ENCODE data around the gene TMEM237. TPM values are rescaled to one million over a fixed set of nuclear protein-coding genes. Genes with fewer than 3 reads are reported as not detected.
A peak's percentile ranks its signal among the peaks of the same experiment; 100 is the strongest.

The TMEM237 gene
- total RNA-seq, 1 experiment from 2014 or later, result 32.8 TPM

DNA sequence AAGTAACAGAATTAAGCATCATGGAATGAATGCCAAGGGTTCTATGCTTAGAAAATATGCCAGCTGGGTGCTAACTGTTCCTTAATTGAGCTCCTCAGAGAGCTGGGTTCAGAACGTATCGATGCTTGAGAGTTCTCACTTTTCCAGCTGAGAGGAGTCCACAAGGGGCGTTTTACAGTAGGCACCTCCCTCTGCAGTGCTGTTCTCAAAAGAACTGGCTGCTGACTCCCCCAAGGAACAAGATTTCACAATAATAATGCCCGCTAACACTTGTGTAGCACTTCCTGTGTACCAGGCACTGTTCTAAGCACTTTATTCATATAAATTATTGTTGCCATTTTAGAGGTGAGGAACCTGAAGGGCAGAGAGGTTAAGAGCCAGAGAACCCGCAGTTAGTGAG, 18.1 kb upstream of the TMEM237 start:
- Histone ChIP-seq H3K27me3 (ENCODE audit: low read length) (no peaks in the 10 kb centered on the region), H3K9ac (ENCODE audit: low read length) (no peak overlapping the region), H3K4me2 (ENCODE audit: low read length) (no peak overlapping the region), H3K79me2 (ENCODE audit: low read length) (no peaks in the 10 kb centered on the region), H2AFZ (ENCODE audit: low read length) (no peak overlapping the region), H3F3A (ENCODE audit: low read length, unreplicated experiment) (no peaks in the 10 kb centered on the region), H3K9me2 (replicated peaks; ENCODE audit: low read length) (no peaks in the 10 kb centered on the region), H4K20me1 (ENCODE audit: low read length) (no peaks in the 10 kb centered on the region), H3K9me3 (ENCODE audit: low read length) (no peaks in the 10 kb centered on the region), H3K27ac (ENCODE audit: low read length) (no peak overlapping the region), H3K4me3 (ENCODE audit: low read length) (no peak overlapping the region), H3K36me3 (ENCODE audit: low read depth, low read length) (no peaks in the 10 kb centered on the region), H3K4me1 (ENCODE audit: insufficient read depth, low read length) (peaks cover 6% of the 10 kb centered on the region; the same call in 1 of the 2 replicates)
- POLR2A ChIA-PET (ENCODE audit: unreplicated experiment), result no interaction called here
- intact Hi-C loops (cut with micrococcal nuclease), result no loop called here
- no TSS peak for BruUV-seq (replicated peaks)
- TF ChIP-seq EZH2 (IDR thresholded peaks at IDR 0.05; ENCODE audit: low read length, unreplicated experiment) (no peak), EZH2phosphoT487 (IDR thresholded peaks at IDR 0.05; ENCODE audit: borderline replicate concordance, low read length) (no peak), CTCF (conservative IDR thresholded peaks at IDR 0.05; ENCODE audit: low read depth, low read length) (no peak)
- DNase-seq, result no peak
- no peak for ATAC-seq
- CTCF ChIA-PET, result no interaction called here

DNA sequence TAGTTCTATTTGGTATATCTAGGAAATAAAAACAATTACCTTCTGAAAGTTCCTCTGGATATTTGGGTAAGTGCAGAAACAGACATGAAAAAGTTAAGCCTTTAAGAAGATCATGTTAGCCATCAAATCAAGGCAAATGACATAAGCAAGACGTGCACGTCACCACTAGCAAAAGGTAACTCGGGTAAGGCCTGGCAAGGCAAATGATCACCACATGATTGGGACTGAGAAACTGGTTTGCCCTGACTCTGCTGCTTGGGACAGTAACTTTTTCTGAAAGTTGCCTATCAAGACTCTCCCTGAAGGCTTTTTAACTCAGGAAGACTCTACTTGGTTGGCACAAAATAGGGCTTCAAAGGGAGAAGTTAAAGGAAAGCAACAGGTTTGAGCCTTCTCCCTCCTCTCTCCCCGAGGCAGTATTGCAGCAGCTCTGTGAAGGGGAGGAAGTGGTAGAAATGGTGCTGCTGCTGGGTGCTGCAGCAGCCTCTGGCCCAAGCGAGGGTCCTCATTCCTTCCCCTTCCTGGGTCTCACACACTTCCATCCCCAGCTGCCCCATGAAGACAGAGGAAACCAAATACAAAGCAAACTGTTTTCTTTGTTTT, 17.1 kb upstream of the TMEM237 start:
- H3K36me3 ChIP-seq (ENCODE audit: low read depth, low read length), result no peaks in the 10 kb centered on the region
- no TSS peak for BruUV-seq (replicated peaks)
- no peaks in the 10 kb centered on the region for H3K9me2 ChIP-seq (replicated peaks; ENCODE audit: low read length)
- TF ChIP-seq CTCF (conservative IDR thresholded peaks at IDR 0.05; ENCODE audit: low read depth, low read length) (no peak), EZH2phosphoT487 (IDR thresholded peaks at IDR 0.05; ENCODE audit: borderline replicate concordance, low read length) (no peak), EZH2 (IDR thresholded peaks at IDR 0.05; ENCODE audit: low read length, unreplicated experiment) (no peak)
- H3K9me3 ChIP-seq (ENCODE audit: low read length), result no peaks in the 10 kb centered on the region
- no peak overlapping the region for H3K27ac ChIP-seq (ENCODE audit: low read length)
- no peak for DNase-seq
- POLR2A ChIA-PET (ENCODE audit: unreplicated experiment), result no interaction called here
- no peaks in the 10 kb centered on the region for H3F3A ChIP-seq (ENCODE audit: low read length, unreplicated experiment)
- CTCF ChIA-PET, result no interaction called here
- H2AFZ ChIP-seq (ENCODE audit: low read length), result 0 out of 2 replicates have a peak overlapping the region, but pooled peaks have one; percentile 6
- no peak for ATAC-seq
- no peaks in the 10 kb centered on the region for H4K20me1 ChIP-seq (ENCODE audit: low read length)
- H3K4me2 ChIP-seq (ENCODE audit: low read length), result no peak overlapping the region
- intact Hi-C loops (cut with micrococcal nuclease), result no loop called here
- no peak overlapping the region for H3K9ac ChIP-seq (ENCODE audit: low read length)
- peaks cover 2% of the 10 kb centered on the region; the same call in 1 of the 2 replicates for H3K4me1 ChIP-seq (ENCODE audit: insufficient read depth, low read length)
- H3K4me3 ChIP-seq (ENCODE audit: low read length), result no peak overlapping the region
- H3K79me2 ChIP-seq (ENCODE audit: low read length), result no peaks in the 10 kb centered on the region
- H3K27me3 ChIP-seq (ENCODE audit: low read length), result no peaks in the 10 kb centered on the region

GRCh38 chr2:201656740-201657139, 13.4 kb upstream of the TMEM237 start:
- no peak for TF ChIP-seq EZH2phosphoT487 (IDR thresholded peaks at IDR 0.05; ENCODE audit: borderline replicate concordance, low read length)
- no peak for TF ChIP-seq CTCF (conservative IDR thresholded peaks at IDR 0.05; ENCODE audit: low read depth, low read length)
- no peak for TF ChIP-seq EZH2 (IDR thresholded peaks at IDR 0.05; ENCODE audit: low read length, unreplicated experiment)
- H3K9me2 ChIP-seq (replicated peaks; ENCODE audit: low read length), result no peaks in the 10 kb centered on the region
- no TSS peak for BruUV-seq (replicated peaks)
- H3K4me2 ChIP-seq (ENCODE audit: low read length), result no peak overlapping the region
- no peaks in the 10 kb centered on the region; the same call in 1 of the 2 replicates for H3K4me1 ChIP-seq (ENCODE audit: insufficient read depth, low read length)
- DNase-seq, result no peak
- H4K20me1 ChIP-seq (ENCODE audit: low read length), result no peaks in the 10 kb centered on the region
- intact Hi-C loops (cut with micrococcal nuclease), result no loop called here
- POLR2A ChIA-PET (ENCODE audit: unreplicated experiment), result no interaction called here
- H3K79me2 ChIP-seq (ENCODE audit: low read length), result no peaks in the 10 kb centered on the region
- no peak overlapping the region for H3K9ac ChIP-seq (ENCODE audit: low read length)
- CTCF ChIA-PET, result no interaction called here
- H3K27me3 ChIP-seq (ENCODE audit: low read length), result no peaks in the 10 kb centered on the region
- ATAC-seq, result no peak
- no peaks in the 10 kb centered on the region for H3K9me3 ChIP-seq (ENCODE audit: low read length)
- no peak overlapping the region for H3K27ac ChIP-seq (ENCODE audit: low read length)
- no peak overlapping the region for H3K4me3 ChIP-seq (ENCODE audit: low read length)
- H3F3A ChIP-seq (ENCODE audit: low read length, unreplicated experiment), result no peaks in the 10 kb centered on the region
- H3K36me3 ChIP-seq (ENCODE audit: low read depth, low read length), result no peaks in the 10 kb centered on the region
- H2AFZ ChIP-seq (ENCODE audit: low read length), result no peak overlapping the region

All from PC-3 (cell line).